Measurements from ENCODE around the gene CNOT8. TPM values are rescaled to one million over a fixed set of nuclear protein-coding genes. Genes with fewer than 3 reads are reported as not detected.

CNOT8 gene
- total RNA-seq, 2 experiments from 2014 or later = 52.4 to 79.4 TPM

DNA sequence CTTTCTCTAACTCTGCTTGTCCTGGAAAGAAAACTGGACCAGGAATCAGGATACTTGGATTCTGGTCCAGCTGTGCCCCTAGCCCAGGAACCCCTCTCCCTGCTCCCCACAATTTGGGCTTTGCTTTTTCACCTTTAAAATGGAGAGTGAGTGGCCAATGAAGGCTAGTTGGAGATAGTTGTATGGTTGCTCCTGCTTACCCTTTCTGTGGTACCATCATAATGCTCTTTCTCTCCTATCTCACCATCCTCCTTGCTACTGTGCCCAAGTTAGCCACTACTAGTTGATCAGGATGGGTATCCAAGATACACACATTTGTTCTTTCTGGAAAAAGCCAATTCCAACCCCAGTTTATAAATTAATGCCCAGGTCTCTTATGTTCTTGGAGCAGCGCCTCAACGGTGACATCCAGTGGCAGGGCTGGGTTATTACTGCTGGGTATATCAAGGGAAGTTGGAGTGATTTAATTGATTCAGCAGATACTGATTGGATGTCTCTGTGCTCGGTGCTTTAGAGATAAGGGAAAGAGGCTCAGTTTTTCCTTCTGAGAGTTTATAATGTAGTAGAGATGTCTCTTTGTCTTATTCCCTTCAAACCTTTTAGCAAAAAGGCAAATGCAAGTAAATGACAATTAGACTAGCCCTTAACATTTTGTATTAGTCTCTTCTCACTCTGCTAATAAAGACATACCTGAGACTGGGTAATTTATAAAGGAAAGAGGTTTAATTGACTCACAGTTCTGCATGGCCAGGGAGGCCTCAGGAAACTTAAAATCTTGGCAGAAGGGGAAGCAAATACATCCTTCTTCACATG, 46.6 kb upstream of the CNOT8 start:
- Histone ChIP-seq H4K20me1 (ENCODE audit: insufficient read depth, low read length) (peaks cover 7% of the 10 kb centered on the region), H3K4me2 (ENCODE audit: low read length) (no peak overlapping the region), H3K36me3 (ENCODE audit: insufficient read depth, low read length) (peaks cover 95% of the 10 kb centered on the region), H3K79me2 (ENCODE audit: insufficient read depth, low read depth, low read length) (no peaks in the 10 kb centered on the region), H3K4me1 (ENCODE audit: insufficient read depth, low read length, poor library complexity, severe bottlenecking) (no peaks in the 10 kb centered on the region), H3K9me3 (ENCODE audit: low read length) (no peaks in the 10 kb centered on the region), H3K9me2 (ENCODE audit: insufficient read depth, low read length) (no peaks in the 10 kb centered on the region), H2AFZ (ENCODE audit: low read length) (no peak overlapping the region), H3K4me3 (ENCODE audit: low read depth, low read length, poor library complexity, severe bottlenecking) (no peak overlapping the region), H3K27ac (ENCODE audit: low read depth, low read length, poor library complexity, severe bottlenecking) (no peak overlapping the region)
- intact Hi-C loops (cut with micrococcal nuclease; ENCODE audit: unreplicated experiment) = loop anchor here (1.0 kb wide), 1 partner anchor 162 kb away; no protein-coding TSS in a partner anchor
- CTCF ChIA-PET (ENCODE audit: unreplicated experiment) = no interaction called here
- TF ChIP-seq, protein P1, sequence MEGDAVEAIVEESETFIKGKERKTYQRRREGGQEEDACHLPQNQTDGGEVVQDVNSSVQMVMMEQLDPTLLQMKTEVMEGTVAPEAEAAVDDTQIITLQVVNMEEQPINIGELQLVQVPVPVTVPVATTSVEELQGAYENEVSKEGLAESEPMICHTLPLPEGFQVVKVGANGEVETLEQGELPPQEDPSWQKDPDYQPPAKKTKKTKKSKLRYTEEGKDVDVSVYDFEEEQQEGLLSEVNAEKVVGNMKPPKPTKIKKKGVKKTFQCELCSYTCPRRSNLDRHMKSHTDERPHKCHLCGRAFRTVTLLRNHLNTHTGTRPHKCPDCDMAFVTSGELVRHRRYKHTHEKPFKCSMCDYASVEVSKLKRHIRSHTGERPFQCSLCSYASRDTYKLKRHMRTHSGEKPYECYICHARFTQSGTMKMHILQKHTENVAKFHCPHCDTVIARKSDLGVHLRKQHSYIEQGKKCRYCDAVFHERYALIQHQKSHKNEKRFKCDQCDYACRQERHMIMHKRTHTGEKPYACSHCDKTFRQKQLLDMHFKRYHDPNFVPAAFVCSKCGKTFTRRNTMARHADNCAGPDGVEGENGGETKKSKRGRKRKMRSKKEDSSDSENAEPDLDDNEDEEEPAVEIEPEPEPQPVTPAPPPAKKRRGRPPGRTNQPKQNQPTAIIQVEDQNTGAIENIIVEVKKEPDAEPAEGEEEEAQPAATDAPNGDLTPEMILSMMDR (conservative IDR thresholded peaks at IDR 0.05; ENCODE audit: low read length) = peak; percentile 95
- TF ChIP-seq EZH2phosphoT487 (IDR thresholded peaks at IDR 0.05; ENCODE audit: borderline replicate concordance, low read depth, low read length) = no peak
- POLR2A ChIA-PET = interaction anchor here (0.6 kb wide), 1 partner anchor 31 kb away, joined by 4 read pairs; no protein-coding TSS in a partner anchor
- peak; percentile 61 for DNase-seq (ENCODE audit: low spot score)
- BruUV-seq (replicated peaks) = no TSS peak

DNA sequence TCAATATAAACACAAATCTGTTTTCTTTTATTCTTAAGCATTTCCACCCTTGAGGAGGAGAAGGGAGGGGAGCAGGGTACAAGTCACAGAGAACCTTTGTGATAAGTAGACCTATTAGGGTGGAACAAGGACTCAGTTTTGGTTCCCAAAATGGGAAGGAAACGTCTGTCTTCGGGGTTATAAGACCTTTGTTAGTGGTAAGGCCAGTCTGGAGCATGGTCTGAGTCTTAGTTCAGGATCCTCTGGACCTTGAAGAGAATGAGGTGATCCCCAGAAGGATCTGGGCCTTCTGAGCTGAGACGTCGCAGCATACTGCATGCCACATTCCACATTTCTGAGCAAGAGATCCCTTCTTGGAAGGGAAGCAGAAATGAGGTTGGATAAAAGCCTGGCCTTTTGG, 45.3 kb upstream of the CNOT8 start:
- Histone ChIP-seq H2AFZ (ENCODE audit: low read length) (no peak overlapping the region), H3K9me2 (ENCODE audit: insufficient read depth, low read length) (no peaks in the 10 kb centered on the region), H3K79me2 (ENCODE audit: insufficient read depth, low read depth, low read length) (no peaks in the 10 kb centered on the region), H3K4me1 (ENCODE audit: insufficient read depth, low read length, poor library complexity, severe bottlenecking) (no peaks in the 10 kb centered on the region), H3K36me3 (ENCODE audit: insufficient read depth, low read length) (peaks cover 97% of the 10 kb centered on the region), H3K27ac (ENCODE audit: low read depth, low read length, poor library complexity, severe bottlenecking) (no peak overlapping the region), H3K4me2 (ENCODE audit: low read length) (no peak overlapping the region), H3K9me3 (ENCODE audit: low read length) (no peaks in the 10 kb centered on the region), H4K20me1 (ENCODE audit: insufficient read depth, low read length) (peaks cover 7% of the 10 kb centered on the region), H3K4me3 (ENCODE audit: low read depth, low read length, poor library complexity, severe bottlenecking) (no peak overlapping the region)
- DNase-seq (ENCODE audit: low spot score) = no peak
- intact Hi-C loops (cut with micrococcal nuclease; ENCODE audit: unreplicated experiment) = no loop called here
- ChIA-PET POLR2A (interaction anchor here (0.7 kb wide), 1 partner anchor 20 kb away, joined by 3 read pairs; no protein-coding TSS in a partner anchor), CTCF (ENCODE audit: unreplicated experiment) (no interaction called here)
- no peak for TF ChIP-seq EZH2phosphoT487 (IDR thresholded peaks at IDR 0.05; ENCODE audit: borderline replicate concordance, low read depth, low read length)
- TF ChIP-seq, protein P1 (conservative IDR thresholded peaks at IDR 0.05; ENCODE audit: low read length) = no peak
- no TSS peak for BruUV-seq (replicated peaks)

DNA sequence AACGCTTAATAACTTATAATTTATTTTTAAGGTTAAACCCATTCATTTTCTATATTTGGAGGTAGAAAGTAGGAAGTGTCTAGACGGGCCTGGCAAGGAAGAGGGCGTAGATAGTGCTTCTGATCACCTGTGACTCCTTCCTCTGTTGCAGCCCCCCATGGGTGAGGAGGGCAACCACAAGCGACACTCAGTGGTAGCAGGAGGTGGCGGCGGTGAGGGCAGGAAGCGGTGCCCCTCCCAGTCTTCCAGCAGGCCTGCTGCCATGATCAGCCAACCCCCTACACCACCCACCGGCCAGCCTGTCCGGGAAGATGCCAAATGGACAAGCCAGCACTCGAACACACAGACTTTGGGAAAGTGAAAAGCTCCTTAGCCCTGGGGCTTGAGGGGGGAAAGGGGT, 44.7 kb upstream of the CNOT8 start:
- Histone ChIP-seq H3K4me3 (ENCODE audit: low read depth, low read length, poor library complexity, severe bottlenecking) (no peak overlapping the region), H2AFZ (ENCODE audit: low read length) (no peak overlapping the region), H3K36me3 (ENCODE audit: insufficient read depth, low read length) (peaks cover 97% of the 10 kb centered on the region), H3K27ac (ENCODE audit: low read depth, low read length, poor library complexity, severe bottlenecking) (no peak overlapping the region), H3K79me2 (ENCODE audit: insufficient read depth, low read depth, low read length) (no peaks in the 10 kb centered on the region), H4K20me1 (ENCODE audit: insufficient read depth, low read length) (peaks cover 7% of the 10 kb centered on the region), H3K9me2 (ENCODE audit: insufficient read depth, low read length) (no peaks in the 10 kb centered on the region), H3K9me3 (ENCODE audit: low read length) (no peaks in the 10 kb centered on the region), H3K4me2 (ENCODE audit: low read length) (no peak overlapping the region), H3K4me1 (ENCODE audit: insufficient read depth, low read length, poor library complexity, severe bottlenecking) (no peaks in the 10 kb centered on the region)
- ChIA-PET POLR2A (interaction anchor here (0.6 to 0.7 kb wide), 2 partner anchors 13 to 19 kb away, joined by 3 read pairs; no protein-coding TSS in a partner anchor), CTCF (ENCODE audit: unreplicated experiment) (no interaction called here)
- TF ChIP-seq EZH2phosphoT487 (IDR thresholded peaks at IDR 0.05; ENCODE audit: borderline replicate concordance, low read depth, low read length) = no peak
- TF ChIP-seq, protein P1 (conservative IDR thresholded peaks at IDR 0.05; ENCODE audit: low read length) = no peak
- intact Hi-C loops (cut with micrococcal nuclease; ENCODE audit: unreplicated experiment) = no loop called here
- no TSS peak for BruUV-seq (replicated peaks)
- DNase-seq (ENCODE audit: low spot score) = no peak

All from OCI-LY7 (cell line).